Neural cell (in vitro differentiated cells): Measurements from ENCODE around the gene SIK1. TPM values are rescaled to one million over a fixed set of nuclear protein-coding genes. Genes with fewer than 3 reads are reported as not detected.
"Not testable (repeated sequence)": the region's sequence is repeated elsewhere in the genome, so short reads cannot be mapped to it uniquely, and the experiment has no call there.

Source experiments
- H2AFZ ChIP-seq: fragments of 200-600, 300-800 bp; sonication (generic), shearing (Covaris generic); 2 replicates; pipeline ENCODE4 v1.6.0; 2014; ENCODE audit warnings: low read depth, mild to moderate bottlenecking, antibody characterized with exemption, low read length, moderate library complexity
- H3F3A ChIP-seq: fragments of 200-600 bp; shearing (Covaris generic); 2 replicates; pipeline ENCODE4 v1.6.1; 2016; ENCODE audit warnings: mild to moderate bottlenecking, moderate library complexity, mixed read lengths, antibody characterized with exemption, low read length; ENCODE audit not compliant: insufficient read depth, poor library complexity, severe bottlenecking
- H3K27ac ChIP-seq: fragments of 200-600, 300-800 bp; sonication (generic), shearing (Covaris generic); 2 replicates; pipeline ENCODE4 v1.5.1; 2014; ENCODE audit warnings: mild to moderate bottlenecking, low read length, moderate library complexity
- H3K27me3 ChIP-seq: fragments of 300-800, 200-600 bp; sonication (generic), shearing (Covaris generic); 2 replicates; pipeline ENCODE4 v1.6.0; 2014; ENCODE audit warnings: mild to moderate bottlenecking, low read depth, low read length, moderate library complexity; ENCODE audit not compliant: insufficient read depth
- H3K36me3 ChIP-seq: fragments of 300-800, 200-600 bp; sonication (generic), shearing (Covaris generic); 2 replicates; pipeline ENCODE4 v1.5.1; 2014; ENCODE audit warnings: mild to moderate bottlenecking, antibody characterized with exemption, low read length, moderate library complexity; ENCODE audit not compliant: insufficient read depth
- H3K4me2 ChIP-seq: fragments of 300-800, 200-600 bp; sonication (generic), shearing (Covaris generic); 2 replicates; pipeline ENCODE4 v1.6.0; 2014; ENCODE audit warnings: mild to moderate bottlenecking, low read length
- H3K4me3 ChIP-seq: fragments of 300-800, 200-600 bp; sonication (generic), shearing (Covaris generic); 2 replicates; pipeline ENCODE4 v1.5.1; 2014; ENCODE audit warnings: mild to moderate bottlenecking, low read length, moderate library complexity
- H3K79me2 ChIP-seq: fragments of 200-600 bp; shearing (Covaris generic); replicated peaks from 2 replicates; pipeline ENCODE4 v1.6.0; 2014; ENCODE audit warnings: mild to moderate bottlenecking, low read length, moderate library complexity; ENCODE audit not compliant: insufficient read depth
- H3K9ac ChIP-seq: fragments of 300-800, 200-600 bp; sonication (generic), shearing (Covaris generic); 2 replicates; pipeline ENCODE4 v1.6.1; 2016; ENCODE audit warnings: mild to moderate bottlenecking, low read length, mixed read lengths
- H3K9me2 ChIP-seq: fragments of 200-600 bp; shearing (Covaris generic); 2 replicates; pipeline ENCODE4 v1.6.1; 2016; ENCODE audit warnings: mild to moderate bottlenecking, low read length, mixed read lengths; ENCODE audit not compliant: insufficient read depth
- H3K9me3 ChIP-seq: fragments of 200-600, 300-800 bp; sonication (generic), shearing (Covaris generic); 2 replicates; pipeline ENCODE4 v1.6.1; 2016; ENCODE audit warnings: mild to moderate bottlenecking, mixed run types, low read length, moderate library complexity, mixed read lengths
- H4K20me1 ChIP-seq: fragments of 200-600 bp; shearing (Covaris generic); 2 replicates; pipeline ENCODE4 v1.6.1; 2016; ENCODE audit warnings: mild to moderate bottlenecking, mixed run types; ENCODE audit not compliant: insufficient read depth
- polyA plus RNA-seq: library from polyadenylated mRNA; depleted of rRNA; stranded (reverse); fragments of >200 nt; gene quantifications from 2 replicates; pipeline ENCODE4 v1.2.3, GENCODE V29; 2014

SIK1 gene
- polyA plus RNA-seq, 1 donor from 2014 or later, result 2.6 TPM

DNA sequence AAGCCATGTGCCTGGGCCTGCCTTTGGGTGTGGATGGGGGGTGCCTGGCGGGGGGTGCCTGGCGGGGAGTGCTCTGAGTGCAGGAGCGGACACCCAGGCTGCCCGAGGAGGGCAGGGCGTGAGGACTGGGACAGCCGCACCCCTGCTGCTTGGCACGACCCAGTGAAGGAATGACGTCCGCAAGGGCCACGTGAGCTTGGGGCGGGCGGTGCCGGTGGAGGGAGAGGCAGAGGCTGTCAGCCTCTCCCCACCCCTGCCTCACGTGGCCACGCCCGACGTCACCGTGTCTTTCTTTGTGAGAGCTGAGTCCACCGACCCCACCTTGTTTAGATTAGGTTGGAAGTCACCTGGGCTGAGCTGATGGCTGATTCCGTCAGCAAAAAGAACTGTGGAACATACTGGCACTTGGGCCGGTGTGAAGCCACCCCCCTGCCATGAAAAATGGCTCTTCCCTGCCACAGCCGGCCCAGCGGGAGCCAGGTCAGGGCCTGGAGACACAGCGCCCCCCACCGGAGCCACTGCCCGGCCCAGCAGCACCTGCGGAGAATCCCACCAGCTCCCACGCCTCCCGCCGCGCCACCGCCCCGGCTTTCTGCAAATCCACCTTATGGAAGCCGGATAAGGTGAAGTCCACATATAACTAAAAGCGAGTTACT lies 19.5 kb upstream of the SIK1 start:
- H3K36me3 ChIP-seq, H3K27ac ChIP-seq, H3K4me2 ChIP-seq, H2AFZ ChIP-seq, H3K27me3 ChIP-seq, H3K4me3 ChIP-seq, H3K9ac ChIP-seq, H4K20me1 ChIP-seq, H3K79me2 ChIP-seq, H3K9me3 ChIP-seq, H3F3A ChIP-seq, H3K9me2 ChIP-seq: not testable (repeated sequence)

DNA sequence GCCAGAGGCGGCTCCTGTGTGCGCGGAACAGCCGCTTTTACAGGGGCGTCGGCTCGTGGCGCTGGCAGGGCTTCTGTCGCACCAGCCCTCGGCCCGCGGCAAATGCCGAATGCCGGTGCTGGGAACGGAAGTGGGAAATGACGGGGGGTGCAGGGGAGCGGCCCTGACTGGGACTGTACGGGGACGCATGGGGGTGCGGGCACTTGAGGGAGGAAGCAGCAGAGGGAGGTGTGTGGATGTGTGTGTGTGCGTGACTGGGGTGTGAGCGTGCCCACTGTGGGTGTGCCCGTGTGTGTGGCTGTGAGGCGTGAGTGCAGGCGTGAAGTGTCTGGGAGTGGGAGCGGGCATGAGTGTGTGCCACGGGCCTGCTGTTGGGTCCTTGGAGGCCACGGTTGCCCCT lies 17.6 kb upstream of the SIK1 start:
- H4K20me1 ChIP-seq, H3K27me3 ChIP-seq, H3F3A ChIP-seq, H3K79me2 ChIP-seq, H3K4me2 ChIP-seq, H3K9ac ChIP-seq, H3K9me2 ChIP-seq, H3K27ac ChIP-seq, H3K4me3 ChIP-seq, H2AFZ ChIP-seq, H3K9me3 ChIP-seq, H3K36me3 ChIP-seq: not testable (repeated sequence)

GRCh38 chr21:43442571-43442970 lies 15.6 kb upstream of the SIK1 start:
- H3K9ac ChIP-seq, H3K4me3 ChIP-seq, H3F3A ChIP-seq, H3K27me3 ChIP-seq, H3K36me3 ChIP-seq, H4K20me1 ChIP-seq, H3K27ac ChIP-seq, H3K9me3 ChIP-seq, H3K9me2 ChIP-seq, H3K4me2 ChIP-seq, H2AFZ ChIP-seq, H3K79me2 ChIP-seq: not testable (repeated sequence)

DNA sequence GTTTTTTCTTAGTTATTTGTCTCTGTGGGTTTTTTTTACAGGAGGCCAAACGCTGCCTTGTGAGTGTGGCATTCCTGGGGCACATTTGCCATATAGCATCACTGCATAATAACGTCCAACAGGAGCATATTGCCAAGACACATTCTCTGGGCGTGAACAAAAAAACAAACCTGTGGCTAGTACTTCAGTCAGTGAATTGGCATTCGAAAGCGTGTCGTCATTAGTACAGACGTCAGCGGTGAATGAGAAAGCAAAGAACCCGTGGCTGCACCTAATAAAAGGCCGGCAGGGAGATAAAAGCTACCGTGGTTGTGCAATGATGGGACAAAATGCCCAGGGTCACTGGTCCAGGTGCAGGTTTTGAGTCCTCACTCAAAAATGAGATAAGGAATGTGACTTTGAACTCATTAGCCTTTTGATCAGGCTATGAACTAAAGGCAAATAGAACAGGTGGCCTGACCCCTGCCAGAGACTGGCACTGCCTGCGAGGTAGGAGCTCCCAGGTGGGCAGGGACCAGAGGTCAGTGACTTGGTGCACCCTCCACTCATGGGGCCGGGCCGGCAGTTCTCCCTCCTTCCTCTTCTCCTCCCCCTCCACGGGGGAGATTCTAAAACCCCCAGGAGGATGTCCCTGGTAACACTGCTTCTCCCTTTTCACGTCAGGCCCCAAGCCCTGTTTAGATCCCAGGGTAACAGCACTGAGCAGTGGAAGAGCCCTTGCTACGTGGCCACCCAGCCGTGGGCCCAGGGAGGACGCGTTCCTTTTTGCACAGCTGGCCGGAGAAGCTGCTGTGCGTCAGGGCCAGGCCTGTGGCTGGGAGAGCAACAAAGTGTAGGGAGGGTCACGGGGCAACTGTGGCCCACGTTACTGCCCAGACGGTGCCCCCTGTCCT lies 14.2 kb upstream of the SIK1 start:
- not testable (repeated sequence) for H3K9me3 ChIP-seq, H3K4me2 ChIP-seq, H3K36me3 ChIP-seq, H3K9me2 ChIP-seq, H2AFZ ChIP-seq, H3K27ac ChIP-seq, H3K4me3 ChIP-seq, H3K9ac ChIP-seq, H3K79me2 ChIP-seq, H3F3A ChIP-seq, H4K20me1 ChIP-seq, H3K27me3 ChIP-seq

DNA sequence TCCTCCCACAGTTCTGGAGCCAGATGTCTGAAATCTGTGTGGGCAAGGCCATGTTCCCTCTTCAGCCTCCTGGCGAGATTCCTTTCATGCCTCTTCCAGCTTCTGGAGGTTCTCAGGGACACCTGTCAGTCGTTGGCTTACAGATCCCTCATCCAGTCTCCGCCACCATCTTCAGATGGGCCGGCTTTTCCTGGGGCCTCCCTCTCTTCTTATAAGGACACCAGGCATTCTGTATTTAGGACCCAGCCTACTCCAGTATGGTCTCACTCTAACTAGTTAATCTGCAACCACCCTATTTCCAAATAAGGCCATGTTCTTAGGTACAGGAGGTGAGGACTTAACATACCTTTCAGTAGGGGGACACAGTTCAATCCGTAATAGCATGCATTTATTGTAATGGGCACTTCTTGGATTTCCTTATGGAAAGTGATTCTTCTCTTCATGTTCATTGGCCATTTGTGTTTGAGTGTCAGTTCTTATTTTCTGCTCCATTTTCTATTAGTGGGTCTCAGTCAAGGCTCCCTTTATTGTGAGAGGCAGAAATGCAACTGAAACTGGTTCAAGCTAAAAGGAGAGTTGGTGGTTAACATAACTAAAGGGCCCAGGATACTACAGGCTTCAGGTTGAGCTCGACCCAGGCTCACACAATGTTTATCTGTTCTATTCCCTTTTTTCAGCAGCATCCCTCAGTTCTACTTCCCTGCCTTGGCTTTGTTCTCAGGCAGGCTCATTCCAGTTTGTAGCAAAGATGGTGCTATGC lies 12.6 kb upstream of the SIK1 start:
- not testable (repeated sequence) for H3F3A ChIP-seq, H3K9ac ChIP-seq, H3K27me3 ChIP-seq, H2AFZ ChIP-seq, H3K79me2 ChIP-seq, H3K9me3 ChIP-seq, H3K27ac ChIP-seq, H3K36me3 ChIP-seq, H3K9me2 ChIP-seq, H4K20me1 ChIP-seq, H3K4me3 ChIP-seq, H3K4me2 ChIP-seq

DNA sequence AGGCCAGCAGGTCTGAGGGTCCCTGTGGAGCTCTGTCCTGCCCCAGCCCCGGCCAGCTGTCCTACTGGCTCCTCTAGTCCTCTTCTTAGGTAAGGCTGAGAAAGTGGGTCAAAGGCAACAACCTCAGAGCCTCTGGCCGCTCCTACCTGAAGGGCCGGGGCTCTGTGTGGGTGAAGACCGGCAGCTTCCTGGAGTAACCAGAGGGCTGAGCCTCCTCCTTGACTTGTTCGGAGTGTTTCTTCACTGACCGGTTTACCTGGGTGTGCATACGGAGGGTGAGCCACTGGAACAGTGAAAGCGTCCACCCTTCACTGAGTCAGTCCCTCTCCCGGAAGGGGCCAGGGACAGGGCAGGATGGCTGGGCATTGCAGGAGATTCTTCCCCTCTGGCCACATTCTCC lies 9.3 kb upstream of the SIK1 start:
- H3F3A ChIP-seq, H3K36me3 ChIP-seq, H3K27ac ChIP-seq, H3K4me2 ChIP-seq, H4K20me1 ChIP-seq, H3K27me3 ChIP-seq, H3K79me2 ChIP-seq, H3K9me2 ChIP-seq, H2AFZ ChIP-seq, H3K9me3 ChIP-seq, H3K9ac ChIP-seq, H3K4me3 ChIP-seq: not testable (repeated sequence)

- H3K4me2 ChIP-seq, H3K27ac ChIP-seq, H3K36me3 ChIP-seq: not testable (repeated sequence)
Observed at GRCh38 chr21:43433340-43434136, 6.6 kb upstream of the SIK1 start.

More at GRCh38 chr21:43433340-43434136, 6.6 kb upstream of the SIK1 start:
- H2AFZ ChIP-seq, H3K9me3 ChIP-seq, H4K20me1 ChIP-seq, H3K79me2 ChIP-seq, H3F3A ChIP-seq, H3K9ac ChIP-seq, H3K4me3 ChIP-seq, H3K9me2 ChIP-seq, H3K27me3 ChIP-seq: not testable (repeated sequence)
